Skeletal muscle satellite cell (primary cell): Measurements from ENCODE around the gene HTT-AS.

Source experiments
- H3K27me3 ChIP-seq: 2 replicates; pipeline ENCODE4 v1.7.0; 2013; ENCODE audit warnings: low read length; ENCODE audit not compliant: control insufficient read depth, insufficient read depth
- H3K36me3 ChIP-seq: 2 replicates; pipeline ENCODE4 v1.7.0; 2013; ENCODE audit warnings: mild to moderate bottlenecking, control low read depth, low read length; ENCODE audit not compliant: insufficient read depth
- H3K4me1 ChIP-seq: 2 replicates; pipeline ENCODE4 v1.7.0; 2013; ENCODE audit warnings: low read length; ENCODE audit not compliant: control insufficient read depth, insufficient read depth
- H3K4me2 ChIP-seq: 2 replicates; pipeline ENCODE4 v1.7.0; 2013; ENCODE audit warnings: mild to moderate bottlenecking, low read length
- H3K4me3 ChIP-seq: 2 replicates; pipeline ENCODE4 v1.7.0; 2013; ENCODE audit warnings: low read length
- H3K9ac ChIP-seq: 2 replicates; pipeline ENCODE4 v1.7.0; 2013; ENCODE audit warnings: mild to moderate bottlenecking, low read depth, low read length, moderate library complexity
- H3K9me3 ChIP-seq: replicated peaks from 2 replicates; pipeline ENCODE4 v1.7.0; 2013; ENCODE audit warnings: mild to moderate bottlenecking, control low read depth, low read length

The HTT-AS gene

DNA sequence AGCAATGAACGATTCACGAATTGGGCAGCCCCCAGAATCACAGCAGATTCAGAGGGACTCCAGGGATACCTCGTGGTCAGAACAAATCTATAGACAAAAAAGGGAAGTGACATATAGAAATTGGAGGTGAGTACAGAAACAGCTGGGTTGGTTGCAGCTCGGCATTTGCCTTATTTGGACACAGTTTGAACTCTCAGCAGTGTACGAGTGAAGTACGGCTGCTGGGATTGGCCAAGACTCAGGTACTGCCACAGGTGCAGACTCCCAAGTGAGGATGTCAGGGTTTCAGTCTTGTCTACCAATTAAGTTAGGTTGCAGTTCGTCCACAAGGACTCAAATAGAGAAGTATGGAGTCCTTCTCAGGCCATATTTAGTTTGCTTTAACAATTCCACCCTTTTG lies 28.2 kb downstream of the HTT-AS start:
- Histone ChIP-seq H3K27me3 (peaks cover 16% of the 10 kb centered on the region), H3K36me3 (no peaks in the 10 kb centered on the region)

DNA sequence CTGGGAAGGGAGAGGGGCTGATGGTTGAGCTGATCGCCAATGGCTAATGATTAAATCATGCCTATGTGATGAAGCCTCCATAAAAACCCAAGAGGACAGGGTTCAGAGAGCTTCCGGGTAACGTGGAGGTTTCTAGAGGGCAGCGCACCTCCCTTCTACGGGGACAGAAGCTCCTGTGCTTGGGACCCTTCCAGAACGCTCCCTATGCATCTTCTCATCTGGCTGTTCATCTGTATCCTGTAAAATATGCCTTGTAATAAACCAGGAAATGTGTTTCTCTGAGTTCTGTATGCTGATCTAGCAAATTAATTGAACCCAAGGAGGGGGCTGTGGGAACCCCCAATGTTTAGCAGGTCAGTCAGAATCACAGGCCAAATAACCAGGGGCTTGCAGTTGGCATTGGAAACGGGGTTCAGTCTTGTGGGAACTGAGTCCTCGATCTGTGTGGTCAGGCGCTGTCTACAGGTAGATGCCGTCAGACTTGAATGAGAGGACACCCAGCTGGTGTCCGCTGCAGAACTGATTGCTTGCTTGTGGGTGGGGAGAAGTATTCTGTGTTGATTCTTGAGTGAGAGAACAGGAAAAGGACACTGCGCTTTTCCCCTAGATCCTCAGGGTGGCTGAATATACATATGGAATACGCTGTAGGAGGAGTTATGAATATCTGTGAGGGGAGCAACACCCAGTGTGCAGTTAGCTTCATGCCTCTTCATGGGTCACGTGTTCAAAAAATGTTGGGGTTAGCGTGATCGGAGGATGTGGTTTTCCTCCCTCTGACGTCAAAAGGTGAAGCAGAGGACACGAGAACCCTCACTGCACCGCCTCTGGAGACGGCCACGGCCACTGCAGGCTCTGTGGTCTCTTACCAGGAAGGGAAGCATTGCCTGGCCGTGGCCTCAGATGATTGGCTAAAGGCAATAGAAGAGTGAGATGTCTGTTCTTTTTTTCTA lies 29.2 kb downstream of the HTT-AS start:
- H3K9me3 ChIP-seq: no peaks in the 10 kb centered on the region
- H3K4me2 ChIP-seq: no peak overlapping the region
- H3K36me3 ChIP-seq: no peaks in the 10 kb centered on the region
- H3K9ac ChIP-seq: no peak overlapping the region
- no peak overlapping the region for H3K4me3 ChIP-seq
- H3K4me1 ChIP-seq: peaks cover 16% of the 10 kb centered on the region
- peaks cover 10% of the 10 kb centered on the region for H3K27me3 ChIP-seq

More for the DNA sequence above, 28.2 kb downstream of the HTT-AS start:
- Histone ChIP-seq H3K4me2 (no peak overlapping the region), H3K9ac (no peak overlapping the region), H3K9me3 (no peaks in the 10 kb centered on the region), H3K4me3 (no peak overlapping the region), H3K4me1 (peaks cover 11% of the 10 kb centered on the region)

DNA sequence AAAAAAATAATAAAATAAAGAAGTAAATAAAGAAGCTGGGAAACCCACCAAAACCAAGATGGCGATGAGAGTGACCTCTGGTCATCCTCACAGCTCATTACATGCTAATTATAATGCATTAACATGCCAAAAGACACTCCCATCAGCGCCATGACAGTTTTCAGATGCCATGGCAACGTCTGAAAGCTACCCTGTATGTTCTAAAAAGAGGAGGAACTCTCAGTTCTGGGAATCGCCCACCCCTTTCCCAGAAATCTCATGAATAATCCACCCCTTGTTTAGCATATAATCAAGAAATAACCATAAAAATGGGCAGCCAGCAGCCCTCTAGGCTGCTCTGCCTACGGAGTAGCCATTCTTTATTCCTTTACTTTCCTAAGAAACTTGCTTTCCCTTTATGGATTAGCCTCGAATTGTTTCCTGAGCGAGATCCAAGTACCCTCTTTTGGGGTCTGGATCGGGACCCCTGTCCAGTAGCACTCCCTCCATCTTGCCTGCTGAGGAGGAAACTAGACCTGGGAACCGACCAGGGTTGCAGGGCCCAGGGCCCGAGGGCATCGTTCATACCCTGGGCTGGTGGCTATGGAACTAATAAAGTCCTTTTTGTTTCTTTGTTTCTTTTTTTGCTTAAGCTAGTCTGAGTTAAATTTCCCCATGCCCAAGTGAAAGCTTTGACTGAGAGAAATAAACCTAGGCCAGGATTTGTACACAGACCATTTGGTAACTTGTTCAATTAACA lies 30.9 kb downstream of the HTT-AS start:
- Histone ChIP-seq H3K36me3 (no peaks in the 10 kb centered on the region), H3K4me3 (no peak overlapping the region), H3K9ac (no peak overlapping the region), H3K27me3 (peaks cover 6% of the 10 kb centered on the region), H3K9me3 (no peaks in the 10 kb centered on the region), H3K4me1 (peaks cover 16% of the 10 kb centered on the region), H3K4me2 (no peak overlapping the region)

DNA sequence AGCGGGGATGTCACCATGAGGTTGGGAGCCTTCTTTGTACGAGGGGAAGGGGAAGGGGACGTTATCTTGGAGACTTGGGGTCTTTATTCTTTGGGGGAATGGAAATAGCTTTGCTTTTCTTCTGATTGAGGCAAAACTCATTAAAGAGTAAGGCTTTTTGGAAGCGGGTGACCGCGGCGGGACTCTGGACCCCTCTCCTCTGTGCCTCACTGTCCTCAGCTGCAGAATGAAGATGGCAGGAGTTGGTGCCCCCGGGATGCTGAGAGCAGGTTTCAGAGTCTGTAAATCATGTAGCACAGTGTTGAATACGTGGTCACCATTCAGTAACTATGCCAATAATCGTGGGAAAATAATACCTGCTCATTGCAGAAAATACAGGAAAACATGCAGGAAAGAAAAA lies 32.1 kb downstream of the HTT-AS start:
- peak overlapping the region; percentile 80 for H3K9ac ChIP-seq
- no peaks in the 10 kb centered on the region for H3K9me3 ChIP-seq
- H3K4me2 ChIP-seq: peak overlapping the region; percentile 95
- no peaks in the 10 kb centered on the region for H3K36me3 ChIP-seq
- H3K27me3 ChIP-seq: peaks cover 6% of the 10 kb centered on the region
- H3K4me3 ChIP-seq: peak overlapping the region; percentile 71
- peaks cover 16% of the 10 kb centered on the region for H3K4me1 ChIP-seq

DNA sequence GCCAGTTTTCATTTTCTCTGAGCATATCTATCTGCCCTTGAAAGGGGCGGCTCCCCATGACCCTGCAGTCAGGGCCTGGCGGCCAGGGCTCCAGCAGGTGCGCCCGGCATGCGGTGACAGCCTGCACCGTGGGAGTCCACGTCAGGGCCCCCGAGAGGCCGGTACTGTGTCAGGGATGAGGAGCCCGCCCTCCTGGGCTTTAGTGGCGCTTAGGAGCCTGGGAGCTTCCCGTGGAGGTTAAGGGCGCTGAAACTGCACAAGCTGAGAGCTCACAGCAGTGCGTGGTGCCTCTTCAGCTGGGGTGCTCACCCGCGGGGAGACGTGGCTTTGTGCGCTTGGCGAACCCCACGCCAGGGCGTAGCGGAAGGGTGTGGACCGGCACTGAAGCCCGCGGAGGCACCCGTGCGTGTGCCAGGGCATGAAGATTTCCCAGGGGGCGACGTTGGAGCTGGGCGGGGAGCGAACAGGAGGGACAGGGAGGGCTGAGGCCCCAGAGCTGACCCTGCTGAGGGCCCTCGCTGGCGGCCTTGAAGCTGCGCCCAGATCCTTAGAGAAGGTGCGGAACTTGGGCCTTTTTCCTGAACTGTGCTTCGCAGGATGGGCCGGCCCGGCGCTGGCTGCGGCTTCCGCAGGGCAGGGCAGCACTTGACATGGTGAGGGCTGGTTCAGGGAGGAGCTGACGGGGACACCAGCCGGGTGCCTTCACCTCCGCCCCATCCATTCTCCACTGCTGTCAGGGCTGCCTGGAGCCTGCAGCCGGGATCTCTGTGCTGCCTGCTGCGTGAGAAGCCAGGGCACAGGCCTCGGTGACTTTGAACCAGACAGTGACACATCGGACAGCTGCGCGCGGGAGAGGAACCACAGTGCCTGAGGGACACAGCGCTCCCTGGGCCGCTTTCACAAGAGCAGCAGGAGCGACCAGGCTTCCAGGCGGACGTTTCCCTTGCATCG lies 32.9 kb downstream of the HTT-AS start:
- no peaks in the 10 kb centered on the region for H3K9me3 ChIP-seq
- H3K4me3 ChIP-seq: peak overlapping the region; percentile 71
- peaks cover 11% of the 10 kb centered on the region for H3K27me3 ChIP-seq
- no peaks in the 10 kb centered on the region for H3K36me3 ChIP-seq
- H3K9ac ChIP-seq: peak overlapping the region; percentile 80
- H3K4me2 ChIP-seq: peak overlapping the region; percentile 95
- H3K4me1 ChIP-seq: peaks cover 16% of the 10 kb centered on the region

DNA sequence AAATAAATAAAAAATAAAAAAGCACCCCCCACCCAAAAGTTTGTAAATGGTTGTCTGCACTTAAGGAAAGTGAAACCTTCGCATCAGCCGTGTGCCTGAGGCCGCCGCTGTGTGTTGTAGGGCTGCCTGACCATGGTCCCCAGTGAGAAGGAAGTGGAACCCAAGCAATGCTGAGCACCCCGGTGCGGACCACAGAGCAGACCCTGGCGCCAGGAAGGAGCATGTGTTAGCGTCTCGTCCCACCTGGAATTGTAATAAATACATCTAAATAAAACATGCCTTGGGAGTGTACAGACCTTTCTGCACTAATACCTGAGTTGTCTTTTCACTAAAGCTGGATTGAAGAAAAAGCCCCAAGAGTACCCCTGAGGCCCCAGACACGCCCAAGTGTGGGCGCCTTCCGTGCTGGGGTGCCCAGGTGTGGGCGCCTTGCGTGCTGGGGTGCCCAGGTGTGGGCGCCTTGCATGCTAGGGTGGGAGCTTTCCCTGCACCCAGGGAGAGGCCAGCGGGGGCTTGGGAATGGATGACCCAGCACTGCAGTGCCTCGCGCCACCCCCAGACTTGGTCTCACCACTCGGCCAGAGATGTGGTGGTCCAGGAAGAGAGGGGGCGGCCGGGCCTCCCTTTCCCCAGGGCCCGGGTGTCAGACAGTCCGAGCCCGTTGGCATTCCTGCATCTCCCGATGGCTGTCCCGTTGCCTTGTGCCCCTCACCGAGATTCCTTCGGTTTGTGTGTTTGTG lies 33.7 kb downstream of the HTT-AS start:
- H3K27me3 ChIP-seq: peaks cover 19% of the 10 kb centered on the region
- H3K4me2 ChIP-seq: peak overlapping the region; percentile 95
- H3K4me1 ChIP-seq: peaks cover 16% of the 10 kb centered on the region
- peak overlapping the region; percentile 80 for H3K9ac ChIP-seq
- H3K4me3 ChIP-seq: peak overlapping the region; percentile 71
- H3K9me3 ChIP-seq: no peaks in the 10 kb centered on the region
- no peaks in the 10 kb centered on the region for H3K36me3 ChIP-seq

DNA sequence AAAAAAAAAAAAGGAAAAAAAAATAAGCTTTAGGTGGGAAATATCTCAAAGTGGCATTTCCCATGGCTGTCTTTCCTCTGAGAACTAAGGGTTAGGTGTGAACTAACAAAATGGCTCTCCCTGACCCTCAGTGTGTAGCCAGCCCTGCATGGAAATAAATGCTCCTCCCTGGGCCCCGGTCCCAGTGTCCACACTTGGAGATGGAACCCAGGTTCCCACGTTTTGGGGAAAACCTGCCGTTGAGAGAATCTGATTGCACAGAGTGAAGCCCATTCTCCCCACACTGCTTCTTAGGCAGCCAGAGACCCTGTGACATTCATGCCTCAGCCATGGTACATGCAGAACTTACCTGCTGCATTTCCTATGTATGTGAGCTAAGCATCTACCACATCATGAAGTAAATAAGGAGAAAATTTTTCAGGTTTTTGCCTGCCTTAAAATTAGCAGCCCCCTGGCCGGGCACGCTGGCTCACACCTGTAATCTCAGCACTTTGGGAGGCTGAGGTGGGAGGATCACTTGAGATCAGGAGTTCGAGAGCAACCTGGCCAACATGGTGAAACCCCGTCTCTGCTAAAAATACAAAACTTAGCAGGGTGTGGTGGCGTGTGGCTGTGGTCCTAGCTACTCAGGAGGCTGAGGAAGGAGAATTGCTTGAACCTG lies 34.5 kb downstream of the HTT-AS start:
- Histone ChIP-seq H3K36me3 (no peaks in the 10 kb centered on the region), H3K4me1 (peaks cover 16% of the 10 kb centered on the region)

DNA sequence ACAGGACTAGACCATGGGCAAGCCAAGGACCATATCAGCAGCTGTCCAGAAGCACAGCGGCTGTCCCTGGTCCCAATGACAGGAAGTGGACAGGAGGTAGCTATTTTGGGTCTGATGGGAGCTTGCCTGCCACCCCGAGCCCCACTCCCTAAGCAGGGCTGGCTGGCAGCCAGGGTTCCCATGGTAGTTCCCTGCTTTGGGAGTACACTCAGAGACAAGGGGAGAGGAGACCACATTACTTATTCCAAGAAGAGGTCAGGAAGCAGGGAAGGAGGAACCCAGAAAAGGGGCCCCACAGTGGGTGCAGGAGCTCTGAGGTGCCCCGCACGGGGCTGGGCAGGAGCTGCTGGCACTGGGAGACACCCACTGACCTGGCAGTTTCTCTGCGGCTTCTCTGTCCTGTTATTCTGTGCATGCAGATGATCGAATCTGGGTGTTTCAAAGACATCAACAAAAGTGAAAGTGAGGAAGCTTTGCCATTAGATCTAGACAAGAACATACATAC lies 36.3 kb downstream of the HTT-AS start:
- Histone ChIP-seq H3K36me3 (no peaks in the 10 kb centered on the region), H3K4me3 (no peak overlapping the region), H3K27me3 (peaks cover 18% of the 10 kb centered on the region), H3K9ac (no peak overlapping the region), H3K4me2 (peak overlapping the region; percentile 18), H3K4me1 (peaks cover 16% of the 10 kb centered on the region), H3K9me3 (no peaks in the 10 kb centered on the region)

More for the DNA sequence above, 34.5 kb downstream of the HTT-AS start:
- H3K4me3 ChIP-seq: no peak overlapping the region
- no peaks in the 10 kb centered on the region for H3K9me3 ChIP-seq
- peaks cover 18% of the 10 kb centered on the region for H3K27me3 ChIP-seq
- H3K4me2 ChIP-seq: no peak overlapping the region
- no peak overlapping the region for H3K9ac ChIP-seq

DNA sequence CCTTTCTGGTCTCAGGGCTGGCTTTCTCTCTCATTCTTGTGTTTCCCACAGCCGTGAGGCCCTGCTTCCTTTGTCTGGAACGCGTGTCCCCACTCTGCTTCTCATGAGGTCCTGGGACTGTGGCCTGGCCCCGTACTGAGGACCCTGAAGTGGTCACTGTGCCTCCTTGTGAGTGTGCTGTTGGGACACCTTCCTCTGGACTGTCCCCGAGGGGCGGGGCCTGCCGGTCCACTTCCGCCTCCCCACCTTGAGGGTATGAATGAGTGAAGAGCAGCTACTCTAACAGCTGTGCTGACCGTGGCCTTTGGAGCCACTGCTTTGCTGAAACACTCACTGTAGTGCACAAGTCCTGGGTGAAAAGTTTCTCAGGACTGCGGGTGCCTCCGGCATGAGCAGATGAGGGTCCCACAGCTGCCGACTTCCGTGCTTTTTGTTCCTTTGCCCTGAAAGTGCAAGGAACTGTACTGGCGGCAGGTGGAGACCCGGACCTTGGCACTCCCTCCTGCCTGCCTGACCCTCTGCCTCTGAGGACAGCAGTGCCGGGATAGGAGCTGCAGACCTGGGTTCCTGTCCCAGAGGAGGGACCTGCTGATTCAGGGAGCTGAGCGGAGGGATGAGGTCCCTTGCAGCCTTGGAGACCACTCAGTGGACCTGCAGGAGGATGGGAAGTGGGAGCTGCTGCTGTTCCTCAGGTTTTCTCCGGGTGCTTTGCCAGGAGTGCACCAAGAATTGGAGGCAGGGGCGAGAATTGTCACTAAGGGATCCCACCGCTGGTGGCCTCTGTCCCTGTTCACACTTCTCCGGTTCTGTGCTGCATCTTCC lies 38.0 kb downstream of the HTT-AS start:
- Histone ChIP-seq H3K27me3 (peaks cover 23% of the 10 kb centered on the region), H3K9me3 (no peaks in the 10 kb centered on the region), H3K4me1 (peaks cover 6% of the 10 kb centered on the region), H3K36me3 (no peaks in the 10 kb centered on the region), H3K4me2 (no peak overlapping the region), H3K9ac (no peak overlapping the region), H3K4me3 (no peak overlapping the region)
